HG03575 (cell line): ENCODE data around the gene LAMTOR5.
"Not testable (repeated sequence)": the region's sequence is repeated elsewhere in the genome, so short reads cannot be mapped to it uniquely, and the experiment has no call there.

Source experiments
- ATAC-seq: cut with Tn5 transposase; IDR thresholded peaks from one replicate; pipeline ENCODE4 v1.9.1; 2021; ENCODE audit not compliant: unreplicated experiment, insufficient number of reproducible peaks, low FRiP score; ENCODE audit errors: extremely low read depth

The LAMTOR5 gene

DNA sequence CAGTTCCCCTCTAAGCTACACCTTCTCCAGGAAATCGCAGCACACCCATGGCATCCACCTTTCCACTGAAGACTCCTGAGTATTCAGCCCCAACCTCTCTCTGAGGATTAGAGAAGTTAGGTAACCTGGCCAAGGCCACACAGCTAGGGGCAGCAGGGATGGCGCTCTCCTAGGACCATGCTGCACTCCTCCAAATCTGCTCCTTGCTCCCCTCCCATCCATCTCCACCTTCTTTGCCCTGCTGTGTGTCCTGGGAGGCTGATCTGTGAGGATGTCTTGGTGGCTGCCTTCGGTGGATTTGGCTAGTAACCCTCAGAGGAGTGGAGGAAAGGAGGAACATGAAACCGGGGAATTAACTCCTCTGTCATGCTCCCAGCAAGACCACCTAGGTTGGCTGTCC lies 23.4 kb upstream of the LAMTOR5 start:
- no peak for ATAC-seq

DNA sequence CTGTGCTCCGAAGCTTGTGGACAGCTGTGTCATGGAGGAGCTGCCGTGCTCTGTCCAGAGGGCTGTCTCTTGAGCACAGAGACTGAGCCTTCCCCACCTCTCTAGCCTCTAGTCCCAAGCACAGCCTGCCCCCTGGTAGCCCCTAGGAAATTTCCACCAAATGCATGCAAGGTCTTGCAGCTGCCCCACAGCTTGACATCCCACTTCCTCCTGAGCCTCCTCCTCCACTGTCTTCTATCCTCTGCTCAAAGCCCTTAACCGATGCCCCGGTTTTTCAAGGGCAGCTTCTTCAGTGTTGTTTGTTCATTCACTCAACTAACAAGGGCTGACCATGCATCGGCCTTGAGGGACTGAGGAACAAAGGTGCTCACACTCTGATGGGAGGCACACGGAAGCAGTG lies 22.9 kb upstream of the LAMTOR5 start:
- no peak for ATAC-seq

DNA sequence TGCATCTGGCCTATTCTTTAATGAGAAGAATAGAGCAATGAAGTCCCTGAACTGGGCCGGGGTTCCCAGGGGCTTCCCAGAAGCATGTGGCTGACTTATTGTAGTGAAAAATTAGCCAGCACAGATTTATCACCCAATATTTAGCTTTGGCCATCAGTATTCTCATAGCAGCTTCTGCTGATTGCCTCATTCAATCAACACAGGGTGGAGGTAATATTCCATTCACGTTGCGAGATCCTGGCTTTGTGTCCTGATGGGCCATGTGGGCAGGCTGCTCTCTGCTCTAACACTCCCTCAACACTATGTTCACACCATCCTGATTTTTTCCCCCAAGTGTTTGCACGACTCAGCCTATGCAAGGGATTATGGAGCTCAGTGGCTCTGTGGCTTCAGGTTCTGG lies 21.5 kb upstream of the LAMTOR5 start:
- no peak for ATAC-seq

DNA sequence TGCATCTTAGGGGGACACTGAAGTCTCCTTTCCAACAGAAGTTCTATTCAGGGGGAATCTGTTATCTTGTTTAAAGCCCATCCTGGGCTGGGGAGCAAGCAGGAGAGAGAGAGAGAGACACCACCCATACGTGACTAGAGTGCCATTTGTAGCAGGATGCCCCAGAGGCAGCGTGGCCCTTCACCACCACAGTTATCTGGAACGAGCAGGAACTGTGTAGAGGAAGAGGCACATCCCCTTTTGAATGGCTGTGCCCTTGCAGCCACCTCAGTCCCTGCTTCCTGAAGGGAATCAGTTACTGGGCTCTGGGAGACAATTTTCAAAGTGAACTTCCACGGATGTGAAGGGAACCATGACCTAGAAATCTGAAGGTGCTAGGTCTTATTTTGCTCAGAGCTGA lies 19.4 kb upstream of the LAMTOR5 start:
- no peak for ATAC-seq

DNA sequence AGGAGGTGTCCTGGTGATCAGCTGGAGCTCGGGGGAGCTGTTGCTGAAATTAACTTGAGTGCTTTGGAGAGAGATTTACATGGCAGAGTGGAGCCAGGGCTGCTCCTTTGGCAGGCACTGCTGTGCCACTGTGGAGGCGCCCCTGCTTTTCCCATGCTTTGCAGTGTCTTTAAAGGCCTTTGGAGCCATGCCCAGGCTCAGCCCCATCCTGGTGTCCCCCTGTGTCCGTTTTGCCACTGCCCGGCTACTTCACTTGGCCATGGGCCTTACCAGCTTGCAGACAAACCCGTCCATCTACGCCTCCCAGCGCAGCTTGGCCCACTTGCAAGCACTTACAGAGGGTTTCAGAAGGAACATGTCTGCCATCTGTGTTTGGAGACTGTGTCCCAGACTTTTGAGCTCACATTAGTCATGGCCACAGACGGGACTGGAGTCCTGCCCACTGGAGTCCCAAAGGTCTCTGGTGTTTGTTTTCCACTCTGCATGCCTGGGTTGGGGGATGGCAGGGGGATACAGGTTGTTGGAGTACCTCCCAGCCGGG lies 18.2 kb upstream of the LAMTOR5 start:
- ATAC-seq = no peak

DNA sequence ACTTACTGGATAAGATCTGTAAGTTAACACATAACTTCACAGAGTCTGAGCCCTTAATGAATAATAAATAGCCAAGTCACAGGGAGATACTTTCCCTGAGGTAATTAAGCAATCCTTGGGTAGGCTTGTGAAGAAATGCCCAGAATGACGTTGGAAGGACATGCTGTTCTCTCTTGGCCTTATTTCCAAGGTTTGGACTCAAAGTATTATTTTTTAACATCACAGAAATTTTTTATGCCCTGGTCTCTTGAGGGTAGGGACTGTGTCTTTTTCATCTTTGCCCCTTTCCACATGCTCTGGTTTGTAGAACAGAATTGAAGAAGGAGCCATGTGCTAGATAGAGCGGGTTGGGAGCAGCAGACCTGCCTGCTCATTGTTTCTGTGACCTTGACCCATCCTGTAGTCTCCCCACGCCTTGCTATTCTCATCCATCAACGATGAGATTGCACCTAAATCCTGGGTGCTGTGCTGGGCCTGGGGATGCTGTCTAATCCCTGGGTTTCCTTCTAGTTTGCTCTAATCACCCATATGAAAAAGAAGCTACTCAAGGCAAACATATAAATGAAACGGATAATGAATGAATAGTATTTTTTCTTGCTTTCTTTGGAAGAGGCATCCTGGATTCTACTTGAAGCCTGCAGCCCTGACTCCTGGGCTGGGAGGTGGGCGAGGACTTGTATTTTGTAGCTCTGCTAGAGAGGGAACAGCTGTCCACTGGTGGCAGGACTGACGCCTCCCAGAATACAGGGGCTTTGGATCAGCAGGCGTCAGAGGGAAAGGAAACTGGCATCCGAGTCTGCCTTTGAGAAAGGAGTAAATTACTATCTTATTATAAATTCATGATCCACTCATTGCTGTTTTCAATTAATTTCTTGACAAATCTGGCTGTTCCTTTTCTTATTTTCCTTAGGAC lies 17.5 kb upstream of the LAMTOR5 start:
- no peak for ATAC-seq

DNA sequence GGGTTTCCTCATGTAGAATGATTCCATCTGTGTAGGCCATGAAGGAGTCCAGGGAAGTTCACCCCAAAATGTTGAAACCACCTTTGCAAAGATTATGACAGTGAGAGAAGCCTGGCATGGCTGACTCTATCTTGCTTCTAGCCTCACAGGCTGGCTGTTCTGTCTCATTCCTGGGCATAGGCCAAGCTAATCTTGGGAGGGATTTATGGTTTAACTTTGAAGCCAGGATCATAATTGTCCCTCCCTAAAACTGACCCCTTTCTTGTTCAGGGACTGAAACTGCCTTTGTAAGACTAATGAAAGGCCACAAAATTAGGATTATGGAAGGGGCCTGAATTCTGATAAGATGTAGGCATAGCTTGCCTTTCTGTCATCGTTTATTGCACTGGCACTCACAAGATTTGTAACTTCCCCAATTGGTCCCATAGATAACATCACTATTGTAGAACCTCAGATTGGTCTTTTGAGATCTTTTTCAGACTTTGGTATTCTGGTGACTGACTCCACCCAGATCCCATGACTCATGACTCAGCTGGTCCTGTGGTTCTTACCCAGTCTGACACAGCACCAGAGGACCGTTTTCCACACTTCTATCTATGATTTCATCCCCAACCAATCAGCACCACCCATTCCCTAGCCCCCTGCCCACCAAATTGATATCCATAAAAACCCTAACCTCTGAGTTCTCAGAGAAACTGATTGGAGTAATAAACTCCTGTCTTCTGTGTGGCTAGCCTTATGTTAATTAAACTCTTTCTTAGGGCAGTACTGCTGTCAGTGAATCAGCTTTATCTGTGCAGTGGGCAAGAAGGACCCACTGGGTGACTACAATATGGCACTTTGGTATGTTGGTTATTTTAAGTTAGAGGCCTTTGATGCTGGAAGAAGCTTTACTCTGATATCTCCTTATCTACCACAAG lies 13.6 kb upstream of the LAMTOR5 start:
- ATAC-seq = no peak

DNA sequence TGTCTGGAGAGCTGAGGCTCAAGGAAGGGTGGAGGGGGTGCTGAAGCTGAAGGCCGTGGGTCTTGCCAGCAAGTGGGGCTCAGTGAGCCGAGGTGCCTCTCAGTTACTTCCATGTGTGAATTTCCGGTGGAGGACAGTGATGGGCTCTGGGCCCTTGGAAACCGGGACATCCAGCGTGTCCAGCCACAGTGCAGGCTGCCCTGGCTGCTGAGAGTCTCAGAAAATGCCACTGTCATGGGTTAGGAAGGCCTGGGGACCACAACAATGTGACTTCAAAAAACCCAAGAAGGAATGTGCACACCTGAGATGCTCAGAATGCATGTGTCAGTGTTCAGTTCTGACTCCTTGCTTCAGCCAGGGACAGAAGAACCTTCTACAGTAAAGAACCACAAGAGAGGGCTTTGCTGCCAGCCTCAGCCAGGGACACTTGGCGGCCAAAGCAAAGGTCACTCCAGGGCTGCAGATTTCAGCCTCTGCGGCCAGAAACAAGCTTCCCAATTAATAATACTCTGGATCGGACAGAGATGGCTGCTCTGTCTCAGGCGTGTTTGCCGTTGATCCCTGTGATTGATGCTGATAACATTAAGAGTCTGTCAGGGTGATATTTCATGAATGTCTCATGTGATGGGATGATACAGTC lies 12.6 kb upstream of the LAMTOR5 start:
- no peak for ATAC-seq

DNA sequence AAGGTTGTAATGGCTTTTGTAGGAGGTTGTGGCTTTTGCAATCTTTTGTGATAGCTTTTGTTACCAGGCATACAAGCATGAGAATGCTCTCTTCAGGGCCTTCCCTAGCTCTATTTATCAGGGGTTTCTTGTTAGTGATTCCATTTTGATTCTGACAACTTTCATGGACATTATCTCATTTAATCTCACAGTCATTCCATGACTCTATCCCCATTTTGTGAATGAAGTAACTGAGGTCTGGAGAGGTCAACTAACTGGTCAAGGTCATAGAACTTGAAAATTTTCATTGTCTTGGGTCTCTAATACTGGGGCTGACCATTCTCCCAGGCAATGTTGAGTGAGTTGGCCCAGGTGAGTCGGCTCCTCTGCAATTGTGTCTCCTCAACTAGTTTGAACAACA lies 11.2 kb upstream of the LAMTOR5 start:
- no peak for ATAC-seq

DNA sequence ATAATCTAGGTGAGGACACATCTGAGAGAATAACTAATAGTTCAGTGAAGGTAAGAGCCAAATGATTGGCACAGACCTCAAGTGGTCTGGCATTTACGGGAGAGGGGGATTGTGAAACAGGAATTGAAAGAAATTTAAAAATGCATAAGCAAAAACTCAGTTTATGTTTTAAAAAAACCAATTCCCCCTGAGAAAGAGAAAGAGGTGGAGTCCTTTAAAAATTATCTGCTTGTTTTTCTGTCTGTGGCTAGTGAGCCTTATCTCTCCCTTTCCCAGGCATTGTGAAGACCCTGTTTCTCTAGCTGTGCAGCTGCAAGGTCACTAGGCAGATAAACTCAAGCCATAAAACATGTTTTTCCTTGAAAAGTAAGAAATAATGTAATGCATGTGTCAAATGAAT lies 5.6 kb upstream of the LAMTOR5 start:
- not testable (repeated sequence) for ATAC-seq

DNA sequence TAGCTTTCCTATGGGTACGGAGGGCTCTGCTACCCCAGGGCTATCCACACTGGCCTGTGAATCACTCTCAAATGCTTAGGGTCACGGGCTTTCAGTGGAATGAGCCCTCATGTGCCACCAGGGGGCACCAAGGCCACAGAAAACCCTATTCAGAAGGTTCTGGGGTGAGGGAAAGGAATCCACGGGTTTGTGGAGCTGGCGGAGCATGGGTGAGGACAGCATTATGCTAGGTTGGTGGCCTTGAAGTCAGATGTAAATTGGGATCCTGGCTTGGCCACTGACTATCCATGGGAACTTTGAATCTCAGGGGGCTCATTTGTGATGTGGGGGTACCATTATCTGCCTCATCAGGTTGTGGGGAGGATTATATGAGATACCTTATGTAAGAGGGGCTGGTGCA lies 5.1 kb upstream of the LAMTOR5 start:
- no peak for ATAC-seq

DNA sequence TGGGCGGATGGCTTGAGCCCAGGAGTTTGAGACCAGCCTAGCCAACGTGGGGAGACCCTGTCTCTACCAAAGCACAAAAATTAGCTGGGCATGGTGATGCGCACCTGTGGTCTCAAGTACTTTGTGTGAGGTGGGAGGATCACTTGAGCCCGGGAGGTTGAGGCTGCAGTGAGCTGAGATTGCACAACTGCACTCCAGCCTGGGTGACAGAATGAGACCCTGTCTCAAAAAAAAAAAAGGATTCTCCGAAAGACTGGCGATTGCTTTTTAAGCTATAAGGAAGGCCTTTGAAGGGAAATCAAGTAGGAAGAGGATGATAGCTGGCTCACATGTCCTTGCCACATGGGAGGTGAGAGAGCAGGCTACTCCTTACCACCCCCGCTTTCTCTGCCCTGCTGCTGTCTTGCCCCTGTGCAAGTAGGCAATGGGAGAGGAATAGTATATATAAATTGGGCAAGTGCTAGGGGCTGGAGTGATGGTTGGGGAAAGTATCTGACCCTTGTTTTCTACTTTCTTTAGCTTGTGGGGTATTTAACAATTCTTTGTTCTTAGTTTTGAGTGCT lies 3.8 kb upstream of the LAMTOR5 start:
- ATAC-seq = no peak

DNA sequence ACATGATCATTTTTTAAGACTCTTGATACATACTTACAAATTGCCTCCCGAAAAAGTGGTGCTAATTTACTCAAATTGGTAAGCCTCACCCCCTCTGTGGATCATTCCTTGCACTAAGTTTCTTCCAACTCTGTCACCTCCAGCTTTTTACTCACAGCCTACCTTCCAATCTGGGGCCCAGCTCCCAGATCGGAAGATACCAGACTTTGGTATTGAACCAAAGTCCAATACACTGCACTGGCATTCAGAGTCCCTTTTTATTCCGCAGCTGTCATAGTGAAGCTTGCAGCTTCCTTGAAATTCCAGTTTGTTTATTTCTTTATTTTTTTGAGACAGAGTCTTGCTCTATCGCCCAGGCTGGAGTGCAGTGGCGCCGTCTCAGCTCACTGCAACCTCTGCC lies 1.8 kb upstream of the LAMTOR5 start:
- ATAC-seq = no peak

DNA sequence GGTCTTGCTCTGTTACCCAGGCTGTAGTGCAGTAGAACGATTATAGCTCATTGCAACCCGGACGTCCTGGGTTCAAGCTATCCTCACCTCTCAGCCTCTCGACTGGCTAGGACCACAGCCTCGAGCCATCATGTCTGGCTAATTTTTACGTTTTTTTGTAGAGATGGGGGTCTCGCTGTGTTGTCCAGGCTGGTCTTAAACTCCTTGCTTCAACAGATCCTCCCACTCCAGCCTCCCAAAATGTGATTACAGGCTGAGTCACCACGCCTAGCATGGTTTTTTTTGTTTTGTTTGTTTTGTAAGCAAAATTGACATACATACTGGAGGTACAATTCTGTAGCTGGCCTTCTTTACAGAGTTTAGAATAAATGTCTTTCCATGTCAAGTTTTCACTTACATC lies 994 bp upstream of the LAMTOR5 start:
- no peak for ATAC-seq

DNA sequence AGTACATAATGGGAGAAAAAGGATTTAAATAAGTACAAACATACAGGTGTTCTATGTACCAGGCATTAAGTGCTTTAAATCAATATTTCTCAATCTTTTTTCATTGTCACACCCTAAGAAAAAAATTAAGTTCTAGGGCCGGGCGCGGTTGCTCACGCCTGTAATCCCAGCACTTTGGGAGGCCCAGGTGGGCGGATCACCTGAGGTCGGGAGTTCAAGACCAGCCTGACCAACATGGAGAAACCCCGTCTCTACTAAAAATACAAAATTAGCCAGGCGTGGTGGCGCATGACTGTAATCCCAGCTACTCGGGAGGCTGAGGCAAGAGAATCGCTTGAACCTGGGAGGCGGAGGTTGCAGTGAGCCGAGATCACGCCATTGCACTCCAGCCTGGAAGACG lies 1.1 kb downstream of the LAMTOR5 start:
- not testable (repeated sequence) for ATAC-seq

DNA sequence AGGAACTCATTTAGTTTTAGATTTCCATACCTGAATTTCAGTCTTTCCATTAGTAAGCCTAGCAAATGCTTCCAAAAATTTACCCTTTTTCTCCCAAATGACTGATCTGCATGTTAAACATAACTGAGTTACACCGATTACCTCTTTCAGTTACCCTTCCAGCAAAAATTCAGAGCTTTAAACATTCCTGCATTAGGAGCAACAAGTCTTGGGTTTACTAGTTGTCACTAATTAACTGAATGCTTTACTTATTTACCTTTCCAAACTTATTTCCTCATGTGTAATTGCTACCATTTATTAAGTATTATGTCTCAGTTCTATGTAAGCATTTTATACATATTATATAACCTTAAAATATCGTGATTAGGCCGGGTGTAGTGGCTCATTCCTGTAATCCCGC lies 3.1 kb downstream of the LAMTOR5 start:
- ATAC-seq = no peak

DNA sequence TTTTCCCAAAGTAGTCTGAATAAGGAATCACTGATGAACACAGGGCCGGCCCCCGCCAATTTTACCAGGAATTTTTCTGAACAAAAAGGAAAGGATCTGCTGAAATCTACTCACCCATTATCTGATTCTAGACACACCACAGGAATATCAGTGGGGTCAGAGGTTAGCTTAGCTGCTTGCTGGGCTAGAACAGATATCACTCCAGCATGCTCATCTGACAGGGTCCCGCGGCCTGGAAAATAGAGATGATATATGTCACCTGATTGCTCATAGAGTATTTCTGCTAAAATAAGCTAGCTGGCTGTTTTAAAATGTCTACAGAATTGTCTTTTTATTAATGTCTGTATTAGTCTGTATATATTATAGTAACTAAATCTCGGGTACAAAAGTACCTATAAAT lies 3.7 kb downstream of the LAMTOR5 start:
- no peak for ATAC-seq

DNA sequence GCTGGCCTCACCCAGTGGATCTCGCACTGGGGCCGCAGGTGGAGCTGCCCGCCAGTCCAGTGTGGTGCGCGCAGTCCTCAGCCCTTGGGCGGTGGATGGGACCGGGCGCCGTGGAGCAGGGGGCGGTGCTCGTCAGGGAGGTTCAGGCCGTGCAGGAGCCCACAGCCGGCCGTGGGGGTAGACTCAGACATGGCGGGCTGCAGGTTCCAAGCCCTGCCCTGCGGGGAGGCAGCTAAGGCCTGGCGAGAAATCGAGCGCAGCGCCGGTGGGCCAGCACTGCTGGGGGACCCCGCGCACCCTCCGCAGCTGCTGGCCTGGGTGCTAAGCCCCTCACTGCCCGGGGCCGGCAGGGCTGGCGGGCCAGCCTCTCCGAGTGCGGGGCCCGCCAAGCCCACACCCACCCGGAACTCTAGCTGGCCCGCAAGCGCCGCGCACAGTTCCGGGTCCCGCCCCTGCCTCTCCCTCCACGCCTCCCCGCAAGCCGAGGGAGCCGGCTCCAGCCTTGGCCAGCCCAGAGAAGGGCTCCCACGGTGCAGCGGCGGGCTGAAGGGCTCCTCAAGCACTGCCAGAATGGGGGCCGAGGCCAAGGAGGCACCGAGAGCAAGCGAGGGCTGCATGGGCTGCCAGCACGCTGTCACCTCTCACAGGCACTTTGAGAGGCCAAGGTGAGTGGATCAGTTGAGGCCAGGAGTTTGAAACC lies 11.1 kb downstream of the LAMTOR5 start:
- ATAC-seq = not testable (repeated sequence)

DNA sequence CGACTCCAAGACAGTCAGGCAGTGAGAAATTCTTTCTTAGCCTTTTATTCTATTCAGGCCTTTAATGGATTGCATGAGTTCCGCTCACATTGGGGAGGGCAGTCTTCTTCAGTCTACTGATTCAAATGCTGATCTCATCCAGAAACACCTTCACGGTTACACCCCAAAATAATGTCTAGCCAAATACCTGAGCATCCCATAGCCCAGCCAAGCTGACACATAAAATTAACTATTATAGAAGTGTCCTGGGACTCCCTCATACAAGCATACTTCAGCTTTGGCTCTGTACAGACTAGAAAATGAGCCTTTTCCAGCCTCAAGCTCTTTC lies 13.0 kb downstream of the LAMTOR5 start:
- ATAC-seq = no peak
